MM.1S (cell line): ENCODE results near the gene DNAJA2.
"Not testable (repeated sequence)": the region's sequence is repeated elsewhere in the genome, so short reads cannot be mapped to it uniquely, and the experiment has no call there.

ENCODE experiments used
- DNase-seq: peaks from one replicate; pipeline ENCODE4 v3.0.0-alpha.2; 2015
- H2AFZ ChIP-seq: fragments of 300-600 bp; sonication (generic); 2 replicates; pipeline ENCODE4 v1.6.0; 2016; ENCODE audit warnings: antibody characterized with exemption, low read length
- H3F3A ChIP-seq: fragments of 300-600 bp; sonication (generic); 2 replicates; pipeline ENCODE4 v1.6.1; 2016; ENCODE audit warnings: mild to moderate bottlenecking, antibody characterized with exemption, low read length, moderate library complexity, mixed read lengths; ENCODE audit not compliant: insufficient read depth
- H3K27ac ChIP-seq: fragments of 300-600 bp; sonication (generic); 2 replicates; pipeline ENCODE4 v1.5.1; 2016; ENCODE audit warnings: mild to moderate bottlenecking, low read length
- H3K27me3 ChIP-seq: fragments of 300-600 bp; sonication (generic); replicated peaks from 2 replicates; pipeline ENCODE4 v1.6.0; 2016; ENCODE audit warnings: low read length; ENCODE audit not compliant: insufficient read depth
- H3K36me3 ChIP-seq: fragments of 300-600 bp; sonication (generic); replicated peaks from 2 replicates; pipeline ENCODE4 v1.6.1; 2016; ENCODE audit warnings: mild to moderate bottlenecking, low read length, mixed read lengths; ENCODE audit not compliant: insufficient read depth
- H3K4me1 ChIP-seq: fragments of 300-600 bp; sonication (generic); 2 replicates; pipeline ENCODE4 v1.6.1; 2016; ENCODE audit warnings: low read length, mixed read lengths
- H3K4me2 ChIP-seq: fragments of 300-600 bp; sonication (generic); 2 replicates; pipeline ENCODE4 v1.6.0; 2016; ENCODE audit warnings: low read depth, low read length
- H3K4me3 ChIP-seq: fragments of 300-600 bp; sonication (generic); 2 replicates; pipeline ENCODE4 v1.5.1; 2016; ENCODE audit warnings: low read length, mixed read lengths
- H3K79me2 ChIP-seq: fragments of 300-600 bp; sonication (generic); 2 replicates; pipeline ENCODE4 v1.6.1; 2016; ENCODE audit warnings: mixed run types, low read length, mixed read lengths
- H3K9ac ChIP-seq: fragments of 300-600 bp; sonication (generic); 2 replicates; pipeline ENCODE4 v1.6.1; 2016; ENCODE audit warnings: low read length, mixed read lengths
- H3K9me2 ChIP-seq: fragments of 300-600 bp; sonication (generic); replicated peaks from 2 replicates; pipeline ENCODE4 v1.6.1; 2016; ENCODE audit warnings: mild to moderate bottlenecking, low read length, mixed read lengths; ENCODE audit not compliant: insufficient read depth
- H3K9me3 ChIP-seq: fragments of 300-600 bp; sonication (generic); replicated peaks from 2 replicates; pipeline ENCODE4 v1.6.1; 2016; ENCODE audit warnings: mild to moderate bottlenecking, low read length, mixed read lengths; ENCODE audit not compliant: insufficient read depth
- H4K20me1 ChIP-seq: fragments of 300-600 bp; sonication (generic); 2 replicates; pipeline ENCODE4 v1.6.1; 2016; ENCODE audit warnings: mild to moderate bottlenecking, low read length, moderate library complexity, mixed read lengths; ENCODE audit not compliant: insufficient read depth
- EZH2 ChIP-seq: fragments of 300-600 bp; sonication (generic); optimal IDR thresholded peaks from 2 replicates; pipeline ENCODE3; 2017; ENCODE audit warnings: low read depth, mild to moderate bottlenecking, antibody characterized with exemption, low read length, mixed read lengths
- EZH2phosphoT487 ChIP-seq: fragments of 300-600 bp; sonication (generic); IDR thresholded peaks from 2 replicates; pipeline ENCODE4 v1.6.1; 2018; ENCODE audit warnings: antibody characterized with exemption, low read length
- TF ChIP-seq, protein P1 (sequence below): fragments of 300-600 bp; sonication (generic); IDR thresholded peaks from 2 replicates; pipeline ENCODE4 v1.5.1; 2016; ENCODE audit warnings: antibody characterized with exemption, low read length, mixed read lengths

Gene DNAJA2

DNA sequence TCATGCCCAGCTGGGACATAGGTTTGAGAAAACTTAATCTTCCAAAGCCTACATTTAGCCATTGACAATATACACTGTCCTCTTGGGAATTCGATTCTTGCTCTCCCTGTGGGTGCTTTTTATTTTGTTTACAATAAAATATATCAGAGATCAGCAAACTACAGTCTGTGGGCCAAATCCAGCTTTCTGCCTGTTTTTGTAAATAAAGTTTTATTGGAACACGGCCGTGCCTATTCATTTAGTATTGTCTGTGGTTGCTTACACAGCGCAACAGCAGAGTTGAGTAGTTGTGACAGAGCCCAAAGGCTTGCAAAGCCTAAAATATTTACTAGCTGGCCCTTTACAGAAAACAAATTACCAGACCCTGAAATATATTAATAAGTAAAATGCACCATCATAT is 39.7 kb upstream of the DNAJA2 start:
- Histone ChIP-seq H3K4me2 (no peak overlapping the region), H3K4me3 (no peak overlapping the region), H3K27ac (no peak overlapping the region), H3F3A (no peaks in the 10 kb centered on the region), H3K4me1 (0 out of 2 replicates have a peak, but pooled peaks cover 3% of the 10 kb centered on the region), H3K36me3 (no peaks in the 10 kb centered on the region), H4K20me1 (no peaks in the 10 kb centered on the region), H3K9me2 (no peaks in the 10 kb centered on the region), H3K9me3 (no peaks in the 10 kb centered on the region), H2AFZ (no peak overlapping the region), H3K9ac (no peak overlapping the region), H3K79me2 (no peaks in the 10 kb centered on the region), H3K27me3 (no peaks in the 10 kb centered on the region)
- no peak for DNase-seq
- TF ChIP-seq, protein P1, sequence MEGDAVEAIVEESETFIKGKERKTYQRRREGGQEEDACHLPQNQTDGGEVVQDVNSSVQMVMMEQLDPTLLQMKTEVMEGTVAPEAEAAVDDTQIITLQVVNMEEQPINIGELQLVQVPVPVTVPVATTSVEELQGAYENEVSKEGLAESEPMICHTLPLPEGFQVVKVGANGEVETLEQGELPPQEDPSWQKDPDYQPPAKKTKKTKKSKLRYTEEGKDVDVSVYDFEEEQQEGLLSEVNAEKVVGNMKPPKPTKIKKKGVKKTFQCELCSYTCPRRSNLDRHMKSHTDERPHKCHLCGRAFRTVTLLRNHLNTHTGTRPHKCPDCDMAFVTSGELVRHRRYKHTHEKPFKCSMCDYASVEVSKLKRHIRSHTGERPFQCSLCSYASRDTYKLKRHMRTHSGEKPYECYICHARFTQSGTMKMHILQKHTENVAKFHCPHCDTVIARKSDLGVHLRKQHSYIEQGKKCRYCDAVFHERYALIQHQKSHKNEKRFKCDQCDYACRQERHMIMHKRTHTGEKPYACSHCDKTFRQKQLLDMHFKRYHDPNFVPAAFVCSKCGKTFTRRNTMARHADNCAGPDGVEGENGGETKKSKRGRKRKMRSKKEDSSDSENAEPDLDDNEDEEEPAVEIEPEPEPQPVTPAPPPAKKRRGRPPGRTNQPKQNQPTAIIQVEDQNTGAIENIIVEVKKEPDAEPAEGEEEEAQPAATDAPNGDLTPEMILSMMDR = no peak
- no peak for TF ChIP-seq EZH2phosphoT487
- no peak for TF ChIP-seq EZH2

DNA sequence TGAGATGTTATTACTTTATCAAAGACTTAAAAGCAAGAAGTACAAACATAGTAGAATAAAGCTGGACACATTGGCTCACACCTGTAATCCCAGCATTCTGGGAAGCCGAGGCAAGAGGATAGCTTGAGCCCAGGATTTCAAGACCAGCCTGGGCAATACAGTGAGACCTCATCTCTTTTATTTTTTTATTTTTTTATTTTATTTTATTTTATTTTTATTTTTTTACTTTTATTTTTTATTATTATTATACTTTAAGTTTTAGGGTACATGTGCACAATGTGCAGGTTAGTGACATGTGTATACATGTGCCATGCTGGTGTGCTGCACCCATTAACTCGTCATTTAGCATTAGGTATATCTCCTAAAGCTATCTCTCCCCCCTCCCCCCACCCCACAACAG is 37.3 kb upstream of the DNAJA2 start:
- H3K27ac ChIP-seq, H3K9me3 ChIP-seq, H3K79me2 ChIP-seq, H3K9ac ChIP-seq, H3K4me1 ChIP-seq, H3K9me2 ChIP-seq, DNase-seq, H3K36me3 ChIP-seq, H3K27me3 ChIP-seq, H3F3A ChIP-seq, H3K4me3 ChIP-seq, H4K20me1 ChIP-seq, H2AFZ ChIP-seq, H3K4me2 ChIP-seq: not testable (repeated sequence)

DNA sequence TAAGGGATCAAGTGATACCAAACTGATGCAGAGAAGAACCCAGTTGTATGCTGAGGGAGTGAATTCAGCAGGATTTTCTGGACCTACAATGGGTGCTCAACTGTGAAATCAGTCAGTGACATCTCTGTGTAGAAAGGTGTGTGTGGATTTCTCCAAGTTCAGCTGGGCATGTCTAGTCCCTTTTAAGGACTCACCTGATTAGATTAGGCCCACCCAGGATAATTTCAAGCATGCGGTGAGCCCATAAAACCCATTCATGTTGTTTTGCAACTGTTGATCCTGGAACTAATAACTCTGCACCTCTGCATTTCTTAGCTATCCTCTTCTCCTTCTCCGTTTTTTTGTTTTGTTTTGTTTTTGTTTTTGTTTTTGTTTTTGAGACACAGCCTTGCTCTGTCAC is 35.1 kb upstream of the DNAJA2 start:
- no peaks in the 10 kb centered on the region for H3K4me1 ChIP-seq
- H2AFZ ChIP-seq = peak overlapping the region; percentile 18; the same call in 1 of the 2 replicates
- no peaks in the 10 kb centered on the region for H3K9me3 ChIP-seq
- no peak for TF ChIP-seq EZH2phosphoT487
- TF ChIP-seq, protein P1 = no peak
- TF ChIP-seq EZH2 = no peak
- no peaks in the 10 kb centered on the region for H4K20me1 ChIP-seq
- DNase-seq = no peak
- H3K4me2 ChIP-seq = no peak overlapping the region
- H3F3A ChIP-seq = no peaks in the 10 kb centered on the region
- H3K79me2 ChIP-seq = no peaks in the 10 kb centered on the region
- H3K27ac ChIP-seq = no peak overlapping the region
- no peak overlapping the region for H3K9ac ChIP-seq
- H3K4me3 ChIP-seq = no peak overlapping the region
- H3K36me3 ChIP-seq = no peaks in the 10 kb centered on the region
- no peaks in the 10 kb centered on the region for H3K27me3 ChIP-seq
- no peaks in the 10 kb centered on the region for H3K9me2 ChIP-seq

DNA sequence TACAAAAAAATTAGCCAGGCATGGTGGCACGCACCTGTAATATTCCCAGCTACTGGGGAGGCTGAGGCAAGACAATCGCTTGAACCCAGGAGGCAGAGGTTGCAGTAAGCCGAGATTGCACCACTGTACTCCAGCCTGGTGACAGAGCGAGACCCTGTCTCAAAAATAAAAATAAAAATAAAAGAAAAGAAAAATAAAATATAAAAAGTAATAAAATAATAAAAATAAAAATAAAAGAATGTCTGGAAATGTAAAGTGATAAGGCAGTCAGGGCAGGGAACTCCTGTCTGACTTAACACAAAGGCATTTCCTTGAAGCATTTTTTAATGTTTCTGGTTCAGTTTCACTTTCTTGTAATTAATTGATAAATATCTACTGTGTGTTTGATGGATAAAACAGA is 34.7 kb upstream of the DNAJA2 start:
- no peaks in the 10 kb centered on the region for H3K4me1 ChIP-seq
- no peaks in the 10 kb centered on the region for H3F3A ChIP-seq
- no peaks in the 10 kb centered on the region for H3K27me3 ChIP-seq

More for the DNA sequence above, 34.7 kb upstream of the DNAJA2 start:
- no peak overlapping the region for H2AFZ ChIP-seq
- no peaks in the 10 kb centered on the region for H4K20me1 ChIP-seq
- no peaks in the 10 kb centered on the region for H3K9me2 ChIP-seq
- no peaks in the 10 kb centered on the region for H3K9me3 ChIP-seq
- H3K4me2 ChIP-seq = no peak overlapping the region
- no peak overlapping the region for H3K4me3 ChIP-seq
- TF ChIP-seq EZH2 (no peak), EZH2phosphoT487 (no peak)
- TF ChIP-seq, protein P1 = no peak
- no peak overlapping the region for H3K9ac ChIP-seq
- no peak overlapping the region for H3K27ac ChIP-seq
- no peak for DNase-seq
- H3K79me2 ChIP-seq = no peaks in the 10 kb centered on the region
- no peaks in the 10 kb centered on the region for H3K36me3 ChIP-seq
